Type B pancreatic cell (in vitro differentiated cells): ENCODE measurements around the gene PABPN1L. TPM values are rescaled to one million over a fixed set of nuclear protein-coding genes. Genes with fewer than 3 reads are reported as not detected.

ENCODE experiments used
- DNase-seq: peaks from one replicate; pipeline ENCODE4 v3.0.0; 2021; ENCODE audit warnings: mixed read lengths; ENCODE audit not compliant: unreplicated experiment; ENCODE audit errors: extremely low spot score
- H3K27ac Mint-ChIP-seq: 2 replicates; pipeline ENCODE4 v1.8.0; 2021; ENCODE audit warnings: mild to moderate bottlenecking, mixed read lengths
- H3K27me3 Mint-ChIP-seq: 2 replicates; pipeline ENCODE4 v1.8.0; 2021; ENCODE audit warnings: mixed read lengths
- H3K36me3 Mint-ChIP-seq: 2 replicates; pipeline ENCODE4 v1.8.0; 2021; ENCODE audit warnings: mixed read lengths
- H3K4me1 Mint-ChIP-seq: one replicate; pipeline ENCODE4 v1.8.0; 2021; ENCODE audit warnings: mixed read lengths; ENCODE audit not compliant: unreplicated experiment
- H3K4me3 Mint-ChIP-seq: 2 replicates; pipeline ENCODE4 v1.8.0; 2021; ENCODE audit warnings: mild to moderate bottlenecking, mixed read lengths
- H3K9me3 Mint-ChIP-seq: 2 replicates; pipeline ENCODE4 v1.8.0; 2021; ENCODE audit warnings: mixed read lengths
- total RNA-seq: library from RNA; stranded (reverse); gene quantifications from 2 replicates; pipeline ENCODE4 v1.2.1, GENCODE V29; 2021; ENCODE audit warnings: low replicate concordance
- TF ChIP-seq, protein P1 (sequence below): fragments of 200-600 bp; sonication (generic); conservative IDR thresholded peaks from 2 replicates; pipeline ENCODE4 v1.5.0; 2021; ENCODE audit warnings: antibody characterized with exemption, mild to moderate bottlenecking

Gene PABPN1L
- total RNA-seq, 1 donor from 2014 or later: not detected

DNA sequence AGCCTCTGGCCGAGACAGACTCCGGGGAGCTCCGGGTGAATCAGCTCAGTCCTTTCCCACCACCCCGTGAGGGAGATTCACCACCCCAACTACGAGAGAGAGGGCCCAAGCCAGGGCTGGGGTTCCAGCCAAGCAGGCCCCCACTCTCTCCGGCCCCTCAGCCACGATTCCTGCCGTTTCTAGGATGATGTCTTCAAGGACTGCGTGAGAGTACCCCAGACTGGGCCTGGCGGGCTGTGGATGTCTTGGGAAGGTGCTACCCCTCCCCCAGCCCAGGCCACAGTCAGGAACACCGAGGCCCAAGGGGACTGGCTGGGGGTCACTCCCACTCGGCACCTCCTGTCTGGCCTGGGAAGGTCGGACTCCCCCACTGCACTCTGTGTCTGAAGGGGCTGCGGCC is 21.6 kb upstream of the PABPN1L start:
- H3K9me3 Mint-ChIP-seq: no peaks in the 10 kb centered on the region

DNA sequence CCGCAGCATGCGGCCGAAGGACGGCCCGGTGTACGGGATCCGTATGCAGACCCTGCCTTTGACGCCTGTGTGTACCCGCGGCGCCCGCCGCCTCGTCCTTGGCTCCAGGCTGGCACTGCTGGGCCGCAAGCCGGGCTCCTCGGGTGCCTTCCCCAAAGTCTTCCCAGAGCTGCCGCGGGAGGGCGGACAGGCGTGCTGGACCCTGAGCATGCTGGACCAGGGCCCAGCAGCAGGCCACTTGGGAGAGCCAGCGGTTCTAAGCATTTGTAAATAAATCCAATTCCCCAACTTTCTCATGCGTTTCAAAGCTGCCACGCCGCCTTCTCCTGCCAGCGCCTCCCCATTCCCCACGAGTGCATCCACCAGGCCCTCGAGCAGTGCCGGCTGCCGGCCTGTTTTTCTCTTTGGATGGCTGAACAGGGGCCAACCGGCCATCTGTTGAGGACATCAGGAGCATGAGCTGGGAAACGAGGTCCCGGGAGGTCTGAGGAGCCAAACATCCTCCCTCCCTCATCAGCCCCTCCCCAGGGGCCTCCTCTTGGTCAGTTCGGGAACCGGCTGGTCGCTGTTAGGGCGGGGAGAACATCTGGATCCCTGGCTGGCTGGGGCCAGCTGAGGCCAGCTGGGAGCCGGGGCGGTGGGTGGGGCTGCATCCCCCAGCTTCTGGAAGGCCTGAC is 20.5 kb upstream of the PABPN1L start:
- H3K27ac Mint-ChIP-seq: no peak overlapping the region
- no peak for DNase-seq
- H3K9me3 Mint-ChIP-seq: no peaks in the 10 kb centered on the region
- no peak overlapping the region for H3K4me3 Mint-ChIP-seq
- H3K27me3 Mint-ChIP-seq: no peaks in the 10 kb centered on the region
- no peaks in the 10 kb centered on the region for H3K4me1 Mint-ChIP-seq
- no peaks in the 10 kb centered on the region for H3K36me3 Mint-ChIP-seq
- TF ChIP-seq, protein P1, sequence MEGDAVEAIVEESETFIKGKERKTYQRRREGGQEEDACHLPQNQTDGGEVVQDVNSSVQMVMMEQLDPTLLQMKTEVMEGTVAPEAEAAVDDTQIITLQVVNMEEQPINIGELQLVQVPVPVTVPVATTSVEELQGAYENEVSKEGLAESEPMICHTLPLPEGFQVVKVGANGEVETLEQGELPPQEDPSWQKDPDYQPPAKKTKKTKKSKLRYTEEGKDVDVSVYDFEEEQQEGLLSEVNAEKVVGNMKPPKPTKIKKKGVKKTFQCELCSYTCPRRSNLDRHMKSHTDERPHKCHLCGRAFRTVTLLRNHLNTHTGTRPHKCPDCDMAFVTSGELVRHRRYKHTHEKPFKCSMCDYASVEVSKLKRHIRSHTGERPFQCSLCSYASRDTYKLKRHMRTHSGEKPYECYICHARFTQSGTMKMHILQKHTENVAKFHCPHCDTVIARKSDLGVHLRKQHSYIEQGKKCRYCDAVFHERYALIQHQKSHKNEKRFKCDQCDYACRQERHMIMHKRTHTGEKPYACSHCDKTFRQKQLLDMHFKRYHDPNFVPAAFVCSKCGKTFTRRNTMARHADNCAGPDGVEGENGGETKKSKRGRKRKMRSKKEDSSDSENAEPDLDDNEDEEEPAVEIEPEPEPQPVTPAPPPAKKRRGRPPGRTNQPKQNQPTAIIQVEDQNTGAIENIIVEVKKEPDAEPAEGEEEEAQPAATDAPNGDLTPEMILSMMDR: no peak

More for the DNA sequence above, 21.6 kb upstream of the PABPN1L start:
- Mint-ChIP-seq H3K36me3 (no peaks in the 10 kb centered on the region), H3K4me1 (no peaks in the 10 kb centered on the region), H3K27ac (no peak overlapping the region), H3K4me3 (no peak overlapping the region), H3K27me3 (no peaks in the 10 kb centered on the region)
- no peak for DNase-seq
- TF ChIP-seq, protein P1: no peak

DNA sequence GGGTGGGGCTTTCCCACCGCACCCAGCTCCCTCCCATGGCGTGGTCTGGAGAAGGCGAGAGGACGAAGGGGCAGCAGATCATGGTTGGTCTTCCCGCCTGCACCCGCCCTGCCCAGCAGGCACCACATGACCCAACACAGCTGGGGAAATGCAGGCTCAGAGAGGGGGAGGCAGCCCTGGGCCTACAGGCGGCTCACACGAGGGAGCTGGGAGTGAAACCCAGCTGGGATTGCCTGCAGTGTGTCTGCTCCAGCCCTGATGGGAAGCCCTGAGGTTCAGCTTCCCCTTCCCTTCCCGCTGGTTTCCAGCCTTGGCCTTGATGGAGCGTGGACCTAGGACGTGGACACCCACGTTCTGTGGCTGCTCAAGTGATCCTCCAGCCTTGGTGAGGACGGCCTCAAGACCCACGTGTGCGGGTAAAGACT is 20.0 kb upstream of the PABPN1L start:
- no peaks in the 10 kb centered on the region for H3K4me1 Mint-ChIP-seq
- no peaks in the 10 kb centered on the region for H3K9me3 Mint-ChIP-seq
- TF ChIP-seq, protein P1: no peak
- no peaks in the 10 kb centered on the region for H3K27me3 Mint-ChIP-seq
- H3K27ac Mint-ChIP-seq: no peak overlapping the region
- no peak for DNase-seq
- no peaks in the 10 kb centered on the region for H3K36me3 Mint-ChIP-seq
- H3K4me3 Mint-ChIP-seq: no peak overlapping the region

DNA sequence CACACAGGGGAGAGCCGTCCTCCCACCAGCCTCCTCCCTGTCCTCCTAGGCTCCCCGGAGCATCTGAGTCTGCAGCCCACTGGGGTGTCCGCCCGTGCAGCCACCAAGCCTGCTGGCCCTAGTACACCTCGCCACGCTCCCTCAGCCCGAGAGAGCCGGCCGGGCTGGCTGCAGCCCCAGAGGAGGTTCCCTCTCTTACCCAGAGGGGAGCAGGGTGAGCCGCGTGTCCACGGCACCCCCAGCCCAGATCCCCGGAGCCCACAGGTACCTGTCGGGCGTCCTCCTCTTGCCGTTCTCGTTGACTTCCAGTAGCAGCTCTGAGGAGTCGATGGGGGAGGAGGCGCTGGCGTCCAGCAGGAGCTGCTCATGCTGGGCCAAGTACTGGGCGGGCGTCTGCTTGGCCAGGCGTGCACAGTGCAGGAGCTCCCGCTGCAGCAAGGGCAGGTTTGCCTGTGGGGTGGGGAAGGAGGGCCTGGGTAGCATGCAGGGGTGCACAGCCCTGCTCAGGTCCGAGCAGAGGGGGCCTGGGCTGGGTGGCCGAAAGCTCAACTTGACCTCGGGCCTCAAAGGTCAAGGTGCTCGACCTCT is 19.3 kb upstream of the PABPN1L start:
- Mint-ChIP-seq H3K36me3 (no peaks in the 10 kb centered on the region), H3K9me3 (no peaks in the 10 kb centered on the region), H3K27me3 (no peaks in the 10 kb centered on the region), H3K27ac (no peak overlapping the region), H3K4me3 (no peak overlapping the region), H3K4me1 (no peaks in the 10 kb centered on the region)
- TF ChIP-seq, protein P1: no peak
- no peak for DNase-seq

DNA sequence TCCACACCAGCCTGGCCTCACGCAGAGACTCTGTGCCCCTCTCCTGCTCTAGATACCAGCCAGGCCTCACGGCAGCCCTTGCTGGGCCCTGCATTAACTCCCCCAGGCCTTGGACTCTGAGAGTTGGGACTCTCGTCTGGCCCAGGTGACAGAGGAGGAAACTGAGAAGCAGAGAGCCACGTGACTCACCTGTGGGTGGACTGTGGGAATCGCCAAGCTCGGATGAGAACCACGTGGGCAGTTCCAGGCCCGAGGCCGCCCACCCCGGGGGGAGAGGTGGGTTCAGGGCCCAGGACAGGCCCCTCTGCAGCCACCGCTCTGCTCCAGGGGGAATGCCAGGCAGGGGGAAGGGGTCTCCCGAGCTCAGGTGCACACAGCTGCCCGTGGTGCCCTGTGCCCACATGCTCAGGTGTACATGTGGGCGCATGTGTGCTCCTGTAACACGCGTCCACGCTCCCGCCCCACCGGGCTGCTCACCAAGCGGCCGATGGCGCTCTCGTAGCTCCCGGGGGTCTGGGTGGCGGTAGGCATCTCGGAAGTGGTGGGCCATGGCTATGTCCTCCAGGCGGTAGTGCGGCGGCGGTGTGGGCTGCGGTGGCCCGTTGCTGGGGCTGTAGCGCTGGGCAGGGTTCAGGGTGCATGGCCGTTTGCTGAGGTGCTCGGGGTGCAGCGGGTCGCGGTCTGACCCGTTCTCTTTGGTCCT is 18.3 kb upstream of the PABPN1L start:
- TF ChIP-seq, protein P1: no peak
- H3K4me3 Mint-ChIP-seq: no peak overlapping the region
- no peaks in the 10 kb centered on the region for H3K36me3 Mint-ChIP-seq
- H3K9me3 Mint-ChIP-seq: no peaks in the 10 kb centered on the region
- DNase-seq: no peak
- peaks cover 8% of the 10 kb centered on the region for H3K4me1 Mint-ChIP-seq
- H3K27me3 Mint-ChIP-seq: no peaks in the 10 kb centered on the region
- H3K27ac Mint-ChIP-seq: no peak overlapping the region
